H9 (cell line): ENCODE data around the gene FALEC. TPM values are rescaled to one million over a fixed set of nuclear protein-coding genes. Genes with fewer than 3 reads are reported as not detected.

Source experiments
- DNase-seq: peaks from one replicate; pipeline ENCODE4 v3.0.0-alpha.2; 2017
- H2AFZ ChIP-seq: one replicate; pipeline ENCODE4 v1.6.1; 2013; ENCODE audit warnings: mild to moderate bottlenecking, low read length, control low read depth, moderate library complexity
- H2AK5ac ChIP-seq: 2 replicates; pipeline ENCODE4 v1.6.1; 2013; ENCODE audit warnings: low read length, control low read depth, mixed read lengths; ENCODE audit not compliant: insufficient read length
- H2BK120ac ChIP-seq: one replicate; pipeline ENCODE4 v1.6.1; 2013; ENCODE audit warnings: low read depth, mild to moderate bottlenecking, low read length, control low read depth, inconsistent platforms; ENCODE audit not compliant: poor library complexity, severe bottlenecking
- H2BK12ac ChIP-seq: 2 replicates; pipeline ENCODE4 v1.6.1; 2013; ENCODE audit warnings: low read length, control low read depth, mixed read lengths, low read depth; ENCODE audit not compliant: insufficient read length
- H2BK15ac ChIP-seq: 2 replicates; pipeline ENCODE4 v1.6.1; 2013; ENCODE audit warnings: low read depth, low read length, control low read depth
- H2BK20ac ChIP-seq: one replicate; pipeline ENCODE4 v1.6.1; 2013; ENCODE audit warnings: low read depth, mild to moderate bottlenecking, low read length, control low read depth, inconsistent platforms; ENCODE audit not compliant: poor library complexity, severe bottlenecking
- H2BK5ac ChIP-seq: 2 replicates; pipeline ENCODE4 v1.6.1; 2013; ENCODE audit warnings: low read length, control low read depth, mixed read lengths; ENCODE audit not compliant: insufficient read length
- H3K14ac ChIP-seq: 2 replicates; pipeline ENCODE4 v1.6.1; 2013; ENCODE audit warnings: low read length, control low read depth; ENCODE audit not compliant: insufficient read depth
- H3K18ac ChIP-seq: 2 replicates; pipeline ENCODE4 v1.6.1; 2013; ENCODE audit warnings: low read depth, mild to moderate bottlenecking, mixed read lengths, low read length, control low read depth; ENCODE audit not compliant: insufficient read length
- H3K23ac ChIP-seq: 2 replicates; pipeline ENCODE4 v1.6.1; 2013; ENCODE audit warnings: low read length, control low read depth, mixed read lengths, low read depth; ENCODE audit not compliant: insufficient read length
- H3K23me2 ChIP-seq: 2 replicates; pipeline ENCODE4 v1.6.1; 2013; ENCODE audit warnings: low read depth, mild to moderate bottlenecking, mixed read lengths, low read length, control low read depth; ENCODE audit not compliant: insufficient read length, poor library complexity, severe bottlenecking
- H3K27ac ChIP-seq: 2 replicates; pipeline ENCODE4 v1.5.1; 2013; ENCODE audit warnings: low read length, control low read depth, mixed read lengths, low read depth; ENCODE audit not compliant: insufficient read length
- H3K27me3 ChIP-seq: 2 replicates; pipeline ENCODE4 v1.6.1; 2013; ENCODE audit warnings: low read length, control low read depth, inconsistent platforms; ENCODE audit not compliant: insufficient read depth
- H3K4ac ChIP-seq: 2 replicates; pipeline ENCODE4 v1.6.1; 2013; ENCODE audit warnings: low read depth, mild to moderate bottlenecking, control low read depth, inconsistent platforms, low read length, moderate library complexity
- H3K4me1 ChIP-seq: 2 replicates; pipeline ENCODE4 v1.6.1; 2013; ENCODE audit warnings: low read length, control low read depth, inconsistent platforms; ENCODE audit not compliant: insufficient read depth
- H3K4me2 ChIP-seq: 2 replicates; pipeline ENCODE4 v1.6.1; 2013; ENCODE audit warnings: low read length, control low read depth, mixed read lengths; ENCODE audit not compliant: insufficient read length, insufficient read depth
- H3K56ac ChIP-seq: 2 replicates; pipeline ENCODE4 v1.6.1; 2013; ENCODE audit warnings: low read depth, mild to moderate bottlenecking, mixed read lengths, low read length, control low read depth; ENCODE audit not compliant: insufficient read length
- H3K79me1 ChIP-seq: 2 replicates; pipeline ENCODE4 v1.6.1; 2013; ENCODE audit warnings: low read depth, mild to moderate bottlenecking, moderate library complexity, low read length, control low read depth, inconsistent platforms; ENCODE audit not compliant: insufficient read depth, poor library complexity, severe bottlenecking
- H3K79me2 ChIP-seq: 2 replicates; pipeline ENCODE4 v1.6.1; 2013; ENCODE audit warnings: low read length, control low read depth, inconsistent platforms; ENCODE audit not compliant: insufficient read depth
- H3K9ac ChIP-seq: 2 replicates; pipeline ENCODE4 v1.6.1; 2013; ENCODE audit warnings: low read length, control low read depth, mixed read lengths; ENCODE audit not compliant: insufficient read length; ENCODE audit errors: extremely low read depth
- H3K9me3 ChIP-seq: one replicate; pipeline ENCODE4 v1.6.1; 2013; ENCODE audit warnings: low read depth, low read length, inconsistent platforms; ENCODE audit not compliant: control insufficient read depth
- H3T11ph ChIP-seq: one replicate; pipeline ENCODE4 v1.6.1; 2013; ENCODE audit warnings: mild to moderate bottlenecking, low read length, control low read depth, inconsistent platforms
- H4K20me1 ChIP-seq: one replicate; pipeline ENCODE4 v1.6.1; 2013; ENCODE audit not compliant: control insufficient read depth, insufficient read length, insufficient read depth
- H4K5ac ChIP-seq: 2 replicates; pipeline ENCODE4 v1.6.1; 2013; ENCODE audit warnings: low read depth, mild to moderate bottlenecking, mixed read lengths, low read length, control low read depth; ENCODE audit not compliant: insufficient read length
- H4K8ac ChIP-seq: replicated peaks from 2 replicates; pipeline ENCODE4 v1.6.1; 2013; ENCODE audit warnings: low read length, control low read depth, mixed read lengths, low read depth; ENCODE audit not compliant: insufficient read length
- H4K91ac ChIP-seq: 2 replicates; pipeline ENCODE4 v1.6.1; 2013; ENCODE audit warnings: low read depth, mild to moderate bottlenecking, moderate library complexity, mixed read lengths, low read length, control low read depth; ENCODE audit not compliant: insufficient read length
- H3K27ac Mint-ChIP-seq, 3 experiments: 2 replicates in 2 of 3; 3 replicates in 1 of 3; pipeline ENCODE4 v1.8.0; 2020 to 2021; ENCODE audit warnings: mixed read lengths in 3 of 3, mild to moderate bottlenecking in 1 of 3, moderate library complexity in 1 of 3
- H3K27me3 Mint-ChIP-seq: 2 replicates; pipeline ENCODE4 v1.8.0; 2021; ENCODE audit warnings: low read depth, mild to moderate bottlenecking, moderate library complexity, mixed read lengths
- H3K36me3 Mint-ChIP-seq, 3 experiments: 2 replicates in 2 of 3; 3 replicates in 1 of 3; pipeline ENCODE4 v1.8.0; 2020 to 2021; ENCODE audit warnings: low read depth in 3 of 3, mixed read lengths in 3 of 3; ENCODE audit not compliant: insufficient read depth in 1 of 3
- H3K4me1 Mint-ChIP-seq, 2 experiments: 2 replicates each; pipeline ENCODE4 v1.8.0; 2020; ENCODE audit warnings: mixed read lengths in 2 of 2
- H3K4me3 Mint-ChIP-seq, 2 experiments: 2 replicates in 1 of 2; 3 replicates in 1 of 2; pipeline ENCODE4 v1.8.0; 2020 to 2021; ENCODE audit warnings: mild to moderate bottlenecking in 2 of 2, mixed read lengths in 2 of 2, moderate library complexity in 1 of 2
- H3K9me3 Mint-ChIP-seq, 2 experiments: 2 replicates in 1 of 2; 3 replicates in 1 of 2; pipeline ENCODE4 v1.8.0; 2020; ENCODE audit warnings: mild to moderate bottlenecking in 2 of 2, mixed read lengths in 2 of 2, moderate library complexity in 1 of 2
- CTCF ChIP-seq: fragments of 200-600 bp; sonication (generic); conservative IDR thresholded peaks from 3 replicates; pipeline ENCODE4 v1.8.0; 2021; ENCODE audit warnings: antibody characterized with exemption, mild to moderate bottlenecking
- WGBS: extraction: QIAGEN DNeasy Blood & Tissue Kit; methylation state at CpG from one replicate; pipeline ENCODE4 v1.1.7; 2013; ENCODE audit warnings: missing lambda C conversion rate, low lambda C conversion rate, mixed read lengths; ENCODE audit not compliant: insufficient read length; ENCODE audit errors: extremely low coverage; 5-methylcytosine and 5-hydroxymethylcytosine counted together
- total RNA-seq: library from RNA; stranded (reverse); gene quantifications from 2 replicates; pipeline ENCODE4 v1.2.1, GENCODE V29; 2021

FALEC gene
- total RNA-seq, 1 experiment from 2014 or later = not detected

- no peaks in the 10 kb centered on the region for H3K79me2 ChIP-seq
- no peak overlapping the region for H3K4me2 ChIP-seq
- H3K23me2 ChIP-seq = peaks cover under 1% of the 10 kb centered on the region
- H3K9me3 ChIP-seq = no peaks in the 10 kb centered on the region
- H4K5ac ChIP-seq = no peak overlapping the region
- Mint-ChIP-seq H3K27ac (no peak overlapping the region), H3K27me3 (no peaks in the 10 kb centered on the region), H3K36me3 (peaks cover 39 to 75% (median 74%) of the 10 kb centered on the region in 3 experiments; a peak in 6 of 7 replicates), H3K4me1 (peaks cover 0 to 3% of the 10 kb centered on the region in 2 experiments; a peak in 3 of 4 replicates), H3K9me3 (no peaks in the 10 kb centered on the region; a peak in 1 of 5 replicates), H3K4me3 (no peak overlapping the region)
- H3T11ph ChIP-seq = no peak overlapping the region
- no peak overlapping the region for H2BK15ac ChIP-seq
- no peak overlapping the region for H3K9ac ChIP-seq
- H2AK5ac ChIP-seq = no peak overlapping the region
- H2BK20ac ChIP-seq = no peak overlapping the region
- no peak overlapping the region for H3K27ac ChIP-seq
- no peaks in the 10 kb centered on the region for H3K27me3 ChIP-seq
- no peak overlapping the region for H3K23ac ChIP-seq
- no peak overlapping the region for H2BK120ac ChIP-seq
- no peak overlapping the region for H2BK5ac ChIP-seq
- no peak overlapping the region for H3K56ac ChIP-seq
- WGBS = no CpG with 5 or more reads among the region's 8 CpGs
- no peak overlapping the region for H4K8ac ChIP-seq
- no peak overlapping the region for H3K14ac ChIP-seq
- no peak for TF ChIP-seq CTCF
- no peaks in the 10 kb centered on the region for H3K79me1 ChIP-seq
- no peak overlapping the region for H2BK12ac ChIP-seq
- H3K18ac ChIP-seq = no peak overlapping the region
- no peak overlapping the region for H3K4ac ChIP-seq
- H3K4me1 ChIP-seq = no peaks in the 10 kb centered on the region
- H2AFZ ChIP-seq = no peak overlapping the region
- no peaks in the 10 kb centered on the region for H4K20me1 ChIP-seq
- DNase-seq = no peak
- H4K91ac ChIP-seq = no peak overlapping the region
Observed at GRCh38 chr1:150493175-150493574, 22.4 kb upstream of the FALEC start.
